GM03348 (cell line): Measurements from ENCODE around the gene STX17.
A peak's percentile ranks its signal among the peaks of the same experiment; 100 is the strongest.
"Not testable (repeated sequence)": the region's sequence is repeated elsewhere in the genome, so short reads cannot be mapped to it uniquely, and the experiment has no call there.

Source experiments
- DNase-seq: peaks from one replicate; pipeline ENCODE4 v3.0.0; 2012; ENCODE audit warnings: low spot score

The STX17 gene

GRCh38 chr9:99971410-99971809 is 65.0 kb downstream of the STX17 start:
- no peak for DNase-seq

- DNase-seq = no peak
Measured at GRCh38 chr9:99973455-99973854, 67.0 kb downstream of the STX17 start.

- no peak for DNase-seq
Measured at GRCh38 chr9:99977033-99977792, 70.8 kb downstream of the STX17 start.

- DNase-seq = no peak
Measured at GRCh38 chr9:99978221-99978620, 71.8 kb downstream of the STX17 start.

GRCh38 chr9:99980598-99980997 is 74.1 kb downstream of the STX17 start:
- no peak for DNase-seq

GRCh38 chr9:99986642-99987041 is 80.2 kb downstream of the STX17 start:
- no peak for DNase-seq

- not testable (repeated sequence) for DNase-seq
Measured at GRCh38 chr9:99990508-99990907, 84.1 kb downstream of the STX17 start.

GRCh38 chr9:99998266-99998665 is 91.8 kb downstream of the STX17 start:
- DNase-seq = no peak

- DNase-seq = no peak
Measured at GRCh38 chr9:99998866-99999265, 92.4 kb downstream of the STX17 start.

- DNase-seq = no peak
Measured at GRCh38 chr9:99999797-100000196, 93.3 kb downstream of the STX17 start.

GRCh38 chr9:100011062-100011681 is 104.7 kb downstream of the STX17 start:
- DNase-seq = peak; percentile 46

GRCh38 chr9:100012279-100012678 is 105.8 kb downstream of the STX17 start:
- no peak for DNase-seq

GRCh38 chr9:100013573-100013972 is 107.1 kb downstream of the STX17 start:
- no peak for DNase-seq

GRCh38 chr9:100014846-100015245 is 108.4 kb downstream of the STX17 start:
- no peak for DNase-seq

- DNase-seq = no peak
Measured at GRCh38 chr9:100019541-100019940, 113.1 kb downstream of the STX17 start.
